MM.1S (cell line): ENCODE data around the gene USP25.
A peak's percentile ranks its signal among the peaks of the same experiment; 100 is the strongest.

Experiments
- DNase-seq: peaks from one replicate; pipeline ENCODE4 v3.0.0-alpha.2; 2015
- H2AFZ ChIP-seq: fragments of 300-600 bp; sonication (generic); 2 replicates; pipeline ENCODE4 v1.6.0; 2016; ENCODE audit warnings: antibody characterized with exemption, low read length
- H3F3A ChIP-seq: fragments of 300-600 bp; sonication (generic); 2 replicates; pipeline ENCODE4 v1.6.1; 2016; ENCODE audit warnings: mild to moderate bottlenecking, antibody characterized with exemption, low read length, moderate library complexity, mixed read lengths; ENCODE audit not compliant: insufficient read depth
- H3K27ac ChIP-seq: fragments of 300-600 bp; sonication (generic); 2 replicates; pipeline ENCODE4 v1.5.1; 2016; ENCODE audit warnings: mild to moderate bottlenecking, low read length
- H3K27me3 ChIP-seq: fragments of 300-600 bp; sonication (generic); replicated peaks from 2 replicates; pipeline ENCODE4 v1.6.0; 2016; ENCODE audit warnings: low read length; ENCODE audit not compliant: insufficient read depth
- H3K36me3 ChIP-seq: fragments of 300-600 bp; sonication (generic); replicated peaks from 2 replicates; pipeline ENCODE4 v1.6.1; 2016; ENCODE audit warnings: mild to moderate bottlenecking, low read length, mixed read lengths; ENCODE audit not compliant: insufficient read depth
- H3K4me1 ChIP-seq: fragments of 300-600 bp; sonication (generic); 2 replicates; pipeline ENCODE4 v1.6.1; 2016; ENCODE audit warnings: low read length, mixed read lengths
- H3K4me2 ChIP-seq: fragments of 300-600 bp; sonication (generic); 2 replicates; pipeline ENCODE4 v1.6.0; 2016; ENCODE audit warnings: low read depth, low read length
- H3K4me3 ChIP-seq: fragments of 300-600 bp; sonication (generic); 2 replicates; pipeline ENCODE4 v1.5.1; 2016; ENCODE audit warnings: low read length, mixed read lengths
- H3K79me2 ChIP-seq: fragments of 300-600 bp; sonication (generic); 2 replicates; pipeline ENCODE4 v1.6.1; 2016; ENCODE audit warnings: mixed run types, low read length, mixed read lengths
- H3K9ac ChIP-seq: fragments of 300-600 bp; sonication (generic); 2 replicates; pipeline ENCODE4 v1.6.1; 2016; ENCODE audit warnings: low read length, mixed read lengths
- H3K9me2 ChIP-seq: fragments of 300-600 bp; sonication (generic); replicated peaks from 2 replicates; pipeline ENCODE4 v1.6.1; 2016; ENCODE audit warnings: mild to moderate bottlenecking, low read length, mixed read lengths; ENCODE audit not compliant: insufficient read depth
- H3K9me3 ChIP-seq: fragments of 300-600 bp; sonication (generic); replicated peaks from 2 replicates; pipeline ENCODE4 v1.6.1; 2016; ENCODE audit warnings: mild to moderate bottlenecking, low read length, mixed read lengths; ENCODE audit not compliant: insufficient read depth
- H4K20me1 ChIP-seq: fragments of 300-600 bp; sonication (generic); 2 replicates; pipeline ENCODE4 v1.6.1; 2016; ENCODE audit warnings: mild to moderate bottlenecking, low read length, moderate library complexity, mixed read lengths; ENCODE audit not compliant: insufficient read depth
- CTCF ChIP-seq: fragments of 300-600 bp; sonication (generic); IDR thresholded peaks from 2 replicates; pipeline ENCODE4 v1.5.1; 2016; ENCODE audit warnings: antibody characterized with exemption, low read length, mixed read lengths
- EZH2 ChIP-seq: fragments of 300-600 bp; sonication (generic); optimal IDR thresholded peaks from 2 replicates; pipeline ENCODE3; 2017; ENCODE audit warnings: low read depth, mild to moderate bottlenecking, antibody characterized with exemption, low read length, mixed read lengths
- EZH2phosphoT487 ChIP-seq: fragments of 300-600 bp; sonication (generic); IDR thresholded peaks from 2 replicates; pipeline ENCODE4 v1.6.1; 2018; ENCODE audit warnings: antibody characterized with exemption, low read length

Gene USP25

DNA sequence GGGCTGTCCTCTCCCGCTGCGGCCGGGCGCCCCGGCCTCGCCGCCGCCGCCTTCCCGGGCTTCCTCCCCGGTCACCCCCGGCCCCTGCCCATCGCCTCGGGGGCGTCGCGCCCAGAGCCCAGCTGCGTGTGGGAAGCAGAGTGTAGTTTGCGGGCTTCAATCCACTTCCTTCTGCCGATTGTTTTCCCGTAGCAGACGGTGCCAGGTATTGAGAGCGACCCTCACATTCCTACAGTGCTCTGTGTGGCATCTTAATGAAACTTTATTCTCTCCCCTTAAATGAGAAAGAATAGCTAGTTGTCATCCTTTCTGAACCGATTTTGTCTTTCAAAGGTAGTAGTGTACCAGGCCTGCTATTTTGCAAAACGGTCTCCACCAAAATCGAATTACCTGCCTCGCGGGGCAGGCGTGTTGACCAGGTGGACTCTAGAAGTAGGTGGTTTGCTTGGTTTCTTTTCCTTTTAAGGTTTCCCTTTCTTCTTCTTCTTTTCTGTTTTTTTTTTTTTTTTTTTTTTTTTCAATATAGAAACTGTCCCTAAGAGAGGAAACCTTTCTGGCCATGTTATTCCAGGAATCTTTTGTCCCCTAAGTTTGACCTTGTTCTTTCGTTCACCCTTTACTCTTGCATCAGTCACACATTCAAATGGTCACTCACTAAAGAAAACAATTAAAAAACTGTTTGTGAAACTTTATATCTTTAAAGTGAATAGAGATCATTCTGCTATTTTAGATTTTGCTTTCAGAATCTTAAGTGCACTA is 881 bp downstream of the USP25 start:
- Histone ChIP-seq H3K4me1 (no peaks in the 10 kb centered on the region), H3K27me3 (no peaks in the 10 kb centered on the region), H3K4me2 (peak overlapping the region; percentile 69), H3K79me2 (peaks cover 51% of the 10 kb centered on the region), H3K36me3 (no peaks in the 10 kb centered on the region), H3K4me3 (peak overlapping the region; percentile 93), H3K9me2 (no peaks in the 10 kb centered on the region), H3F3A (0 out of 2 replicates have a peak, but pooled peaks cover 4% of the 10 kb centered on the region), H2AFZ (peak overlapping the region; percentile 58), H3K27ac (peak overlapping the region; percentile 66; the same call in 1 of the 2 replicates), H3K9ac (peak overlapping the region; percentile 78), H4K20me1 (no peaks in the 10 kb centered on the region), H3K9me3 (no peaks in the 10 kb centered on the region)
- TF ChIP-seq EZH2 (no peak), EZH2phosphoT487 (no peak), CTCF (no peak)
- DNase-seq, result peak; percentile 41

DNA sequence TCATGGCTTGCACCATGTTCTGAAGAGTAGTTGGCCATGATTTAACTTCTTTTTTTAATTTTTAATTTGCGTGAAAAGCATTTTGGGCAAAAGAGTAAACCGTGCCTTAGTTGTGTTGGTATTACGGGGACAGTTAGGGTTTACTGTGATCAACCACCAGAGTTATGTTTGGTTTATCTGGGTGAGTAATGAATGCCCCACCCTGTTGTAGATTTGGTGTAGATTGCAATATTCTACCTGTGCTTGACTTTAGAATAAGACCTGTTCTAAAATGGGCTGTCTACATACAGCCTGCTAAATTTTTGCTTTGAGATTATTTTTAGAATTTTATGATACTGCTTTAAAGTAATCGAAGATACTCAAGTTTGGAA is 1.4 kb downstream of the USP25 start:
- Histone ChIP-seq H3K9me2 (no peaks in the 10 kb centered on the region), H3K9ac (peak overlapping the region; percentile 78; the same call in 1 of the 2 replicates), H2AFZ (no peak overlapping the region; the same call in 1 of the 2 replicates), H3K4me3 (peak overlapping the region; percentile 93), H3K79me2 (peaks cover 56% of the 10 kb centered on the region), H3K27ac (peak overlapping the region; percentile 66; the same call in 1 of the 2 replicates), H3K36me3 (no peaks in the 10 kb centered on the region), H3K9me3 (no peaks in the 10 kb centered on the region), H3K27me3 (no peaks in the 10 kb centered on the region), H4K20me1 (no peaks in the 10 kb centered on the region), H3K4me2 (peak overlapping the region; percentile 69), H3F3A (0 out of 2 replicates have a peak, but pooled peaks cover 4% of the 10 kb centered on the region), H3K4me1 (no peaks in the 10 kb centered on the region)
- TF ChIP-seq CTCF (no peak), EZH2 (no peak), EZH2phosphoT487 (no peak)
- DNase-seq, result no peak

- Histone ChIP-seq H3F3A (0 out of 2 replicates have a peak, but pooled peaks cover 4% of the 10 kb centered on the region), H3K9me3 (no peaks in the 10 kb centered on the region), H3K9me2 (no peaks in the 10 kb centered on the region), H3K36me3 (no peaks in the 10 kb centered on the region), H3K79me2 (peaks cover 68% of the 10 kb centered on the region), H2AFZ (no peak overlapping the region), H3K27ac (no peak overlapping the region), H3K9ac (no peak overlapping the region), H3K27me3 (no peaks in the 10 kb centered on the region), H3K4me3 (peak overlapping the region; percentile 93), H3K4me1 (no peaks in the 10 kb centered on the region), H3K4me2 (peak overlapping the region; percentile 69), H4K20me1 (no peaks in the 10 kb centered on the region; the same call in 1 of the 2 replicates)
- TF ChIP-seq CTCF (no peak), EZH2 (no peak), EZH2phosphoT487 (no peak)
- DNase-seq, result peak; percentile 90
These were observed 2.7 kb downstream of the USP25 start for GRCh38 chr21:15732290-15732995.
